A673 (cell line): Measurements from ENCODE around the gene TRERF1.

Experiments used
- CTCF ChIP-seq: fragments of 300-800, 200-600 bp; sonication (generic); conservative IDR thresholded peaks from 2 replicates; pipeline ENCODE4 v1.5.1; 2017; ENCODE audit warnings: low read depth, mild to moderate bottlenecking, antibody characterized with exemption, low read length, moderate library complexity, mixed read lengths
- EZH2 ChIP-seq: fragments of 200-600 bp; sonication (generic); IDR thresholded peaks from 2 replicates; pipeline ENCODE4 v1.6.1; 2017; ENCODE audit warnings: borderline replicate concordance, low read depth, mild to moderate bottlenecking, mixed read lengths, antibody characterized with exemption, low read length; ENCODE audit not compliant: poor library complexity, severe bottlenecking

DNA sequence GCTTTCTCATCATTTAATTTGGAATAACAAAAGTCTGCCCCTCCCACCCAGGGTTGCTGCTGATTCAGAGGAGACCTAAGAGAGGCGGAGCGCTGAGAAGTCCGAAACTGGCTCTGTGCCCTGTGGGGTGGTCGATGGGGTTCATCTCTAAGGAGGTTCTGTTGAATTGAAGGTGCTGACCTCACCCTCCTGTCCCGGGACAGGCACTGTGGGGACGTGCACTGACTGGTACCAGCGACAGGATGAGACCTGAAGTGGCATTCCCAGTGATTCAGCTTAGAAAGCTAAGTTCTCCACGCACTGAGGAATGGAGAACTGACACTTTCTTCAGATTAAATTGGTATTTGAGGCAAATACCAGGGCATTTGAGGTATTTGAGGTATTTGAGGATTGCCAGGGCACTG lies 258.2 kb downstream of the TRERF1 start:
- TF ChIP-seq CTCF = no peak
- no peak for TF ChIP-seq EZH2
